ENCODE results near the gene GALR2.

The GALR2 gene

DNA sequence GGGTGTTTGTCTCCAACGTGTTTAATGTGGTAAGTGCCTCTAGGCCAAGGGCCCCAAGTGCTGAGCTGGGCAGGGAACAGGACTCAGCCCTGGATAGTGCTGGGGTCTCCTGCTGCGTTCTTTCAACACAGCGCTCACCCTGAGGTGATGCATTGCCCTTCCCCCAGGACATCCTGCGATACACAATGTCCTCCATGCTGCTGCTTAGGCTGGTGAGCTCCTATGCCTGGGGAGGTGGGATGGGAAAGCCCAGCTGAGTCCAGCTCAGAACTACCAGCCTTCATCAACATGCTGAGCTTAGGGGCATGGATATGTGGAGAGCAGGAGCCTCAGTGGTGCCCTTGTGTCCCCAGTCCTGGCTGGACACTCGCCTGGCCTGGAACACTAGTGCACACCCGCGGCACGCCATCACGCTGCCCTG, 5.0 kb downstream of the GALR2 start:
- no peak for DNase-seq (ENCODE audit: low spot score)
- no peak for FAIRE-seq

DNA sequence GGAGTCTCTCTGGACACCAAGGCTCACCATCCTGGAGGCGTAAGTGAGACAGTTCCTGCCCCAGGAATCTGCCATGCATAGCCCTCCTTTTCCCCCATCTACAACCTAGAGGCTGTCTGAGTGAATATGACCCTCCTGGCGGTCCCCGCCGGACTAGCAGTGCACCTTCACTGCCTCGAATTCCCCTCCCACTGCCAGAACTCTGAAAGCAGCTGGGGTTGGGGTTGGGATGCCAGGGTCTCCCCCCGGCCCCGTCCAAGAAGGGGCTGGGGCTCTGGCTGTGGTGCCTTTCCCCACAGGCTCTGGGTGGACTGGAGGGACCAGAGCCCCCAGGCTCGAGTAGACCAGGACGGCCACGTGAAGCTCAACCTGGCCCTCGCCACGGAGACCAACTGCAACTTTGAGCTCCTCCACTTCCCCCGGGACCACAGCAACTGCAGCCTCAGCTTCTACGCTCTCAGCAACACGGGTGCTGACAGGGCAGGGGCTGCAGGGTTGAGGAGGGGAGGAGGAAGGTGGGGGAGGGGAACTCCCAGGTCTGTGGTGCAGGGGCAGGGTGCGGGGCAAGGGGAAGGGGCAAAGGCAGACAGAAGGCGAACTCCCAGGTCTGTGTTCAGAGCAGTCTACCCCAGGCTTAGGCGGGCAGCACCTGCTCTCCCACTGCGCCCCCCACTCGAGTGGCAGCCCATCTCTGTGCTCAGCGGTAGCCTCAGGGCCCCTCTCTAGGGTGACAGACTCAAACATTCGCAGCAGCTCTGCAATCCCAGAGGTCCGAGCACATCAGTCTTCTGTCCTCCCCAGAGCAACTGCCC, 5.6 kb downstream of the GALR2 start:
- DNase-seq (ENCODE audit: low spot score), result no peak
- no peak for FAIRE-seq

DNA sequence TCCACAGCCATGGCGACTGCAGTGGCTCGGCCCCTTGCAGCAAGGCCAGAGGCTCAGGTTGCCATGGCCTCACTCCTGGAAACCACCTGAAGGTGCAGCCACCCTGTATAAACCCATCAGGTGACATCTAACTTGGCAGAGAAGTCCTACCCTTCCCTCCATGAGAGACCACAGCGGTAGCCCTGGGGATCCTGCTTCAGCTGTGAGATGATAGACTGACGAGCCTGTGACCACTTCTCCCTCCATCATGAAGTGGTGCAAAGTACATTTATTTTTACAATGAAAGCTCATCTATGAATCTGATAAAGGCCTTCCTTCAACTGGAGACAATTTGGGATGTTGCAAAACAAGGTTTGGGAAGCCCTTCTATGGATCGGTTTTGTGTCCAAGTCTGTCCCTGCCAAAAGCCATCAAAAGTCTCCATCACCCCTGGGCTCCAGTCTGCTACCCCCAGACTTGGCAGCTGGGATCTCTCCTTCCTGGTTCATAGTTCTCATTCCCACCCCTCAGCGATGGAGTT, 6.2 kb downstream of the GALR2 start:
- DNase-seq (ENCODE audit: low spot score), result no peak
- FAIRE-seq, result no peak

DNA sequence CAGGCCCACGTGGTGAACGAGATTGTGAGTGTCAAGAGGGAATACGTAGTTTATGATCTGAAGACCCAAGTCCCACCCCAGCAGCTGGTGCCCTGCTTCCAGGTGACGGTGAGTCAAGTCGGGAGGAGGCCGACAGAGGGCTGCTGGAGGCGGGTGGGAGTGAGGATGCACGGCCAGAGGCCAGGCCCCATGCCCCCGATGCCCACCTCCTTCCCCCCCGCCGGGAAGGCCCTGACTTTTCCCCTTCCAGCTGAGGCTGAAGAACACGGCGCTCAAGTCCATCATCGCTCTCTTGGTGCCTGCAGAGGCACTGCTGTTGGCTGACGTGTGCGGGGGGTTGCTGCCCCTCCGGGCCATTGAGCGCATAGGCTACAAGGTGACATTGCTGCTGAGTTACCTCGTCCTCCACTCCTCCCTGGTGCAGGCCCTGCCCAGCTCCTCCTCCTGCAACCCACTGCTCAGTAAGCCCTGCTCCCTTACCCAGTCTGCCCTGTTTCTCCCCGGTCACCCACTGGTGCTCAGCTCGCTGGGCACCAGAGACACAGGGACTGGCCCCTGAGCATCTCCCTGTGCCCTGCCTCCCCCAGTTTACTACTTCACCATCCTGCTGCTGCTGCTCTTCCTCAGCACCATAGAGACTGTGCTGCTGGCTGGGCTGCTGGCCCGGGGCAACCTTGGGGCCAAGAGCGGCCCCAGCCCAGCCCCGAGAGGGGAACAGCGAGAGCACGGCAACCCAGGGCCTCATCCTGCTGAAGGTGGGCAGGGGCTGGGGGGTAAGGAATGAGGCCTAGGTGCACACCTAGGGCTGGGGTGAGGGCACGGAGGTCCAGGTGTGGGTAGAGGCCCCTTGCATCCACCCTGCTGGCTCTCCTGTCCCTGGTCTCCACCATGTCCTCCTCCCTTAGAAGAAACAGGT, 7.0 kb downstream of the GALR2 start:
- DNase-seq (ENCODE audit: low spot score) (no peak), FAIRE-seq (no peak)

DNA sequence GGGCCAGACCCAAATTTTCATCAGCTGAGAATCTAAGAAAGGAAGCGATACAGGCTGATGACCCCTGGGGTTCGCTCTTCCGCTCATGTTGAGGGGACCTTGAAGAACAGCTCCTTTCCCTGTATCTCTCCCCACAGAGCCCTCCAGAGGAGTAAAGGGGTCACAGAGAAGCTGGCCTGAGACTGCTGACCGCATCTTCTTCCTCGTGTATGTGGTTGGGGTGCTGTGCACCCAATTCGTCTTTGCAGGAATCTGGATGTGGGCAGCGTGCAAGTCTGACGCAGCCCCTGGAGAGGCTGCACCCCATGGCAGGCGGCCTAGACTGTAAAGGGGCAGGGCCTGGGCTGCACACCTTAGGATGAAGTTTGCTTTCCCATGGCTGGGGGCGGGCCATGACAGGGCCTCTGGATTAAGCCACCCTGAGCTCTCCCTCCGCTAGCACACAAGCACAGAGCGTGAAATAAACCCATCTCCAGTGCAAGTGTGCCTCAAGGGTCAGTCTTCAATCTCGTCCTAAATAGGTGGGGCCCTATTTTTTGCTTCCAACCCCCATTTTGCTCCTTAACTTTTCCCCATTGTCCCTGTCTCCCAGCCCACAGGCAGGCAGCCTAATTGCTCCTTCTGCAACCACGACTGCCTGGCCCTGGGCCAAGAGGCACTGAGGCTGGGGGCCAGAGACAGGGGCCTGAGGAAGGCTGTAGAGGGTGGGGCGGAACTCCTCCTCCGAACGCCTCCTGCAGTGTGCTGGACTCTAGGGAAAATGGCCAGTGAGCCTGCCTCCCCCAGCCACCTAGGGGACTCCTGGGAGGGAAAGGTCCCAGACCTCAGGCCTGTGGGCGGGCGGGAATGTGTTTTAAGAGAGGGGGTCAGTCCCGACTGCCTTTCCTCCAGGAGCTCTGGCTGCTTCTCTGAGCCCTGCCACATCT, 8.0 kb downstream of the GALR2 start:
- DNase-seq (ENCODE audit: low spot score) (no peak), FAIRE-seq (no peak)

DNA sequence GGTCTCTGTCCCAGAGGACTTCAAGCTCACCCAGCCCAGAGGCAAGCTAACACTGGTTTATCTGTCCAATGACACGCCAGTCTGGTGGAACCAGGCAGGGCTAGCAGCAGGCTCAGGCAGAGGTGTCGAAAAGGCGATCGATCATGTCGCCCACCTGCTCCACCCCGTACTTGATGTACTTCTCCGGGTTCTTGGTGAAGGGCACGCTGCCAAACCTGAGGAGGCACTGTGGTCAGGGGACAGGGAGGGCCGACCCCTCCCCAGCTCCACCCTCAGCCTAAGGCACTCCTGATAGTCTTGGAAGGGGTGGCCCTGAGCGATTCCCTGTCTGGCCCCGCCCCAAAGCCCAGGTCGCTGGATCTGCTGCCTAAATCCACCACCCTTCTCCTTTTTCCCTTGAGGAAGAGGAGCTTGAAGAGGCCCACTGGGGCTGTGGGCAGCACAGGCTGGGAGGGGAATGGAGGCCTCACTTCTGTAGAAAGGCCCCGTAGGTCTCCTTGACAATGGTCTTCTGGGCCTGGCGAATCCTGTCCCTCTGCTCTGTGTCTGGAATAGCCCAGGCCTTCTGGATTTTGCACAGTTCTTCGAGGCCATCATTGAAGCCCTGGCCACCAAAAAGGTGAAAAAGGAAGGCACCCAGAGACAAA, 9.1 kb downstream of the GALR2 start:
- no peak for DNase-seq (ENCODE audit: low spot score)

DNA sequence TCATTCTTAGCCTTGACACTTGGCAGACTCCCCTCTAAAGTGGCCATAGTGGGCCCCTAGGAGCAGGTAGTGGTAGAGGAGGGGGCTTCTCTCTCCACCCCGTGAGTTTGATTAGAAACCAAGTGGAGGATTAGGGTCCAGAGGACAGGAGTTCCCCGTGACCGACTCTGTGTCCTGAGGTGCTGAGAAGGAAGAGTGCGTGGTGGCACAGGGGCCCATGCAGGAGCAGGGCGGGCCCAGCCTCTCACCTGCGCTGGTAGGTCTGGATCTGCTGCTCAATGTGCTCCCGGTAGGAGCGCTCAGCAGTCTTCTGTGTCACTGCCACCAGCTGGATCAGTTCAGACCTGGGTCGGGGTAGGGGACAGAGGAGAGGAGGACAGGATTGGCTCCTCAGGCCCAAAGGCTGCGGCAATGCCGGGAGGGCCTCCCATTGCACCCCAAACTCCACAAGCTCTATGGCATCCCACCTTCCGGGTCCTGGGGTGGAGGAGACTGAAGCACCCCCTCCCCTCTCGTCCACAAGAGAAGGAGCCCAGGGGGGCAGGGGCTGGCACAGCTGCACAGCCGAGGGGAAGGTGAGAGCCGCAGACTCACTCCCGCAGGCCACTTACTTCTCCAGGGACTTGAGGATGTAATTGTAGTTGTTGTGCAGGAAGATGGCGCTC, 10.6 kb downstream of the GALR2 start:
- no peak for FAIRE-seq
- no peak for DNase-seq (ENCODE audit: low spot score)

More for the DNA sequence above, 9.1 kb downstream of the GALR2 start:
- FAIRE-seq, result no peak

DNA sequence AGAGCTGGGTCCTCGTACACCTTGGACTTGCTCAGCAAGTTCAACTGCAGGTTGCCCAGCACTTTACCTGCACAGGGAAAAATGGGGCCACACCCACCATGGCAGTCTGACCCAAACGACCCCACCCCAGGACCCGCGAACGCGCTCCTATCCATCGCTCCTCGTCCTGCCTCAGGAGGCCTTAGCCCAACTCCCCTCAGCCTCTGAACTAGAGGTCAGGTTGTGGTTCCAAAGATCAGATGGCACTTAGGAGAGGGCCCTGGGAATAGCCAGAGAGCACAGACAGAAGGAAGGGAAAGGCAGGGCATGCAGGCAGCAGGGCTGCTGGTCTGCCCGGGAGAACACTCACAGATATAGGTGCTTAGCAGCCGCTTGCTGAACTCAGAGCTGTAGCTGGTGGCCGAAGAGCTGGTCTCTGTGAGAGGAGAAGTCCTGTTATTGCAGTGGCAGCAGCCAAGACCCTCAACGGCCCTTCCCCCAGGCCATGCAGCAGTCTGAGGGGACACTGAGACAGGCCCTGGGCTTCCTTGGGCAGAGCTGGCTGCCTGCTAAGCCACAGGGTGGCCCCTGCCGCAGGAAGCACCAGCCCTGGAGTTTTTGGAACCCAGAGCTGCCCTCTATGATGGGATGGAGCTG, 11.3 kb downstream of the GALR2 start:
- FAIRE-seq, result no peak

DNA sequence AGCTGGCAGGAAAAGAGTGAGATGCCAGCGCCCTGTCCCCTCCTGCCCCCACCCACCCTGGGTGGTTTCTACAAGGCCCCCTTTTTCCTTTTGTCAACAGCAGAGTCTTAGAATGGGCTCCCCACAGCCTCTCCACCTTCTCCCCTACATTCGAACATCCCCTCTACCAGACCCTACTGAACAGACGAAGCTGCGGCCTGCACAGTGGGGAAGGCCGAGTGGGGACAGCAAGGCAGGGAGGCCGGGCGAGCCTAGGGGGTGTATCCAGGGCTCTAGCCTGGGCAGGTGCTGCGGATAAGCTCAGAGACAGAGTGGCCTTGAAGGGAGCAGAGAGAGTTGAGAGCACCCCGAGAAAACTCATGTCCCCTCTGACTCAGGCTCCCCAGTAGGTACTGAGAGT, 11.8 kb downstream of the GALR2 start:
- no peak for FAIRE-seq
- no peak for DNase-seq (ENCODE audit: low spot score)

More for the DNA sequence above, 11.3 kb downstream of the GALR2 start:
- DNase-seq (ENCODE audit: low spot score), result no peak

DNA sequence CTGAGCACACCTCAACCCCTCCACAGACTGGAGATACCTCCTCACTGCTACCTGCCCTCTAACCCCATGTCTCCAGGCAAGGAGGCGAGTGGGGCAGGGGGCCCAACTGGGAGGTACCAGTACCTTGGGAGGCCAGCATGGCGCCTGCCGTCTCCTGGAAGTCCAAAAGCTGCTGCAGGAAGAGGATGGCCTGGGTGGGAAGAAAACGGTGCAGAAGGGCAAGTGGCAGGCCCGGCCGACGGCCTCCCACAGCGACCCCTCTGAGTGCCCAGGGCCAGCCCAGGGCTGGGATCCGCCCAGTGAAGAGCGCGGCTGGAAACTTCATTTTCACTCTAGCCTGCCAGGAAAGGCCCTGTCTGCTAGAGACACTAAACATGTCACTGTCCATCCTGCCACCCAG, 12.9 kb downstream of the GALR2 start:
- FAIRE-seq, result no peak

DNA sequence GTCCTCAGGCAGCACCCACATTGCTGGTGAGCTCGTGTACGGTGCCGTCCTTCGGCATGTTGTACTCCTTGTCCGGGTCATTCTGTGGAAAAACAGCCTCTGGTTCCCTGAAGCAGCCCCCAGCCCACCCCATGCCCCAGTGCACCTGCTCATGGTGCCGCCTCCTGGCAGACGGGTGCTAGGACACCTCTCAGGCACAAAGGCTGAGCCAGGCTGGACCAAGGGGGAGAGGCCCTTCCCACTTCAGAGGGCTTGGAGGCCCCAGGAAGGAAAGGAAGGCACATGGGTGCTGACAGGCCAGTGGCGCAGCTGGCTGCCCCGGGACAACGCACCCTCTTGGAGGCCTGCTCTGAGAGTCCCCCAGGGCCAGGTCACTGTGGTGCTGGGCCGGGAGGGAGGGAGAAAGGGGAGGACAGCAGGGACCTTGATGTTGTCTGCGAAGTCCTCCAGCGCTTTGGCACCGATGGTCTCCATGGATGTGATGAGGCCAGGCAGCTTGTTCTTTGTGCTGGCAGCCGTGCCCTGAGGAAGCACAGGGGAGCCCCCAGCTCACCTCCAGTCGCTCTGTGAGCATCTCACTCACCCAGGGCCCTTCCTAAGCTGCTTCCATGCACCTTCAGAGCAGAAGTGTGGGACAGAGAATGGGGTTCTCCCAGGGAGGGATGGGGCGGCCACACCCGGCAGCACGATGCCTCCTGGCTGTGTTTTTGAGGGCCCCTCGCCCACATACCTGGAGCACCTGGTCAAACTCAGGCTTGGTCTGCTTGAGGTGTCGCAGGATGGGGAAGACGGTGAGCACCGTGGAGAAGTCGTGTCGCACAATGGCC, 13.7 kb downstream of the GALR2 start:
- DNase-seq (ENCODE audit: low spot score) (no peak), FAIRE-seq (no peak)

More for the DNA sequence above, 12.9 kb downstream of the GALR2 start:
- DNase-seq (ENCODE audit: low spot score), result no peak

DNA sequence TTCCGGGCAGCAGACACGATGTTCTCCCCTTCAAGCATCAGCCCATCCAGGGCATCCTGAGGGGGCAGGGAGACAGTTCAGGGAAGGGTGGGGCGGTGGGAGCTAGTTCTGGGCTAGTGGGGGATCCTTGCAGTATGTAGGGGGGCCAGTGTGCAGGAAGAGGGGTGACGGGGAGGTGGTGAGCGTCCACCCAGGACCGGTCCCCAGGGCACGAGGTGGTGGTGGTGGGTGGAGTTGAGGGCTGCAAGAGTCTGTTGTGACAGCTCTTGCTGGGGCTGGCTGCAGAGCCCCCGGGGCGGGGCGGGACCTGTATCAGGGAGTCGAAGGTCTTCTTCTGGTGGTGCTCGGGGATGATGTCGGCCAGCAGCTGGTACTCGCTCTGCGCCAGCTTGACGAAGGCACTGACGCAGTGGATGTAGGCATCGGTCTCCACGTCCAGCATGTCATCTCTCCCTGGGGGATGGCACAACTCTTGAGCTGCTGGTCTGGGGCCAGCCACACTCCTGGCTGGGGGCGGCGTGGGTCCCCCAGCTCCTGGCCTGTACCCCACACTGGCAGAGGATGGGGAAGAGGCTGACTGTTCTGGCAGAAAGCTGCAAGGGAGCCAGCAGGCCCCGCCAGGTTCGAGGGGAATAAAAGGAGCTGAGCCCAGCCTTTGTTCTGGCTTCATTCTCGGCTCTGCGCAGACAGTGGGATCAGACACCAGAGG, 14.4 kb downstream of the GALR2 start:
- DNase-seq (ENCODE audit: low spot score) (no peak), FAIRE-seq (no peak)

DNA sequence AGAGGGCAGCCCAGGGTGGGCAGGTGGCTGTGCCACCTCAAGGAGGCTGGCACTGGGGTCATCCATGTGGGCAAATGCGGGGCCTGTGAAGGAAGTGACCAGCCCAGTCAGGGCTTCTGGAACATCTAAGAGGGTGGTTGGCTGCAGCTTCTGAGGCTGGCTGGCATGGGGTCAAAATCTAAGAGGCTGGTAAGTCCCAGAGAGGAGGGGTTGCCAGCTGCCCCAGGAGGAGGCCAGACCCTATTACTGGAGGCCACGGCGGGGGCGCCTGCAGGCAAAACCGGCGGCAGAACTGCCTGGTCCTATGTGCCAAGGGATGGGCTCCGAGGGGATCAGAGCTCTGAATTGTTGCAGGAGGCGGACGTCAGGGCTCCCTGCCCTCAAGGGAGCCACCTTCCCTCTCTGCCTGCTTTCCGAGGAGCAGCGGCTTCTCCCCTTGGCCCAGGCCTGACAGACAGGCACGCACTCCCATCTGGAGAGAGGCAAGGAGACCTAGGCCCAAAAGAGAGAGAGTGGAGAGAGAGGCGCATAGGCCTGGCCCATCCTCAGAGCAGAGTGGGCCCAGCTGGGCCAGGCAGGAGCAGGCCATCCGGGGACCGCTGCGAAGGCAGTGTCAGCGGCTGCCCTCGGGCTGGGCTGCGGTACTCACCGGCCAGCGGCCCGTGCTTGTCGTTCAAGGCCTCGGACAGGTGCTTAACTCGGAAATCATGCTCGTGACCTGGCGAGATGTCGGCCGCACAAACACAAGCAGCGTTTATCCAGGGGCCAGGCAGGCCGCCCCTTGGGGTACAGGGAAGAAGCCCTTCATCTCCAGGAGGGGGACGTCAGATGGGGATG, 15.3 kb downstream of the GALR2 start:
- no peak for FAIRE-seq

DNA sequence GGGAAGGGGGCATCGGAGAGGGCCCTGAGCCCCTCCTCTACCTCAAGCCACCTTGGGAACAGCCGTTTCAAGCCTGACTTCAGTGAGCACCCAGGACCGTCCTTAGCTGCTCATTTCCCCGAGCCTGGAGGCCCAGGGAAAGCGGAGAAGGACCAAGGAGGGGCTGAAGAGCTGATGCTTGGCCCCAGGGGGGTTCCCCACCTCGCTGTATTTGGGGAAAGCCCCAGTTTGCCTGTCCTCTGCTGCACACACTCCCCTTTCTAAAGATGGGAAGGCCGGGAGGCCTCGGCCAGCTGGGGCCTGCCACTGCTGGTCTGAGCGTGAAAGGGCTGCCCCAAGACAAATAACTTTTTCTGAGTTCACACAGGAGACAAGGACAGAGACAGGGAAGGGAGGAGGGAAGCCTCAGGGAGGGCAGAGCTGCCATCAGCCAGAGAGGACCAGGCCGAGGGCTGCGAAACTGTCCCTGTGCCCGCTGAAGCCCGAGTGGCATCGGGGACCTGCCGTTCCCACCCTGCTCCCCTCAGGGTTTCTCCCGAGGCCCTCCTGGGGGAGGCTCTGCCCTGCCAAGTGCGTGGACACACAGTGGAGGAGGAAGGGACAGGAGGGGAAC, 16.0 kb downstream of the GALR2 start:
- DNase-seq (ENCODE audit: low spot score) (no peak), FAIRE-seq (no peak)

More for the DNA sequence above, 15.3 kb downstream of the GALR2 start:
- no peak for DNase-seq (ENCODE audit: low spot score)

DNA sequence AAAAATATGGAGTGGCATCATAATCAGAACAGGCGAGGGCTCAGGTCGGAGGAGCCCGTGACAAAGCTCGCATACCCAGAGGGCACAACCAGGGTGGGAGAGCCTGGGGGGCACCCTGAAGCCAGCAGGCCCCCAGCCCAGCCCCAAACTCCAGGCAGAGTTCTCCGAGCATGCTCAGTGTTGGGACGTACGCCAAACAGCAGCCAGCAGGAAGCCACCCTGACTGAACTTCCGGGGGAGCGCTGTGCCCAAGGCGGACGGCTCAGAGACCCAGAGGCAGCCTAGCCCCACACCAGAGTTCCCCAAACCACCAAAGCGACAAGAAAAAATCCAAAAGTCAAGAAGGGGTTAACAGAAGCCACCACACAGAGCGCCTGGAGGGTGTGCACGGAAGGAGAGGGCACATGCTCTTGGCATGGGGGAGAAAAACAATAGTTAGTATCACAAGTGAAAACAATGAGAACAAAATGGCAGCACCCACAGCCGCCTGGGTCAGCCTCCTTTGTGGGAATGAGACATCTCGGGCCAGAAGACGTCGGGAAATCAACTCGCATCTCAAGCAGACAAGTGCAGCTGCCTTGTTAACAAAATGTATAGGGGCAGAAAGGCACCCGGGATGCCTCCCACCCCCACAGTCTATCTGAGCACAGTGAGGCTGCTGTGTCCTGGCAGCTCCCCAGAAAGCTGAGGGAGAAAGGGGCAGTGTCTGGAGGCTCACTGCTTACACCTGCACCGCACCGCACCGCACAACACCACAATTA, 17.1 kb downstream of the GALR2 start:
- DNase-seq (ENCODE audit: low spot score) (no peak), FAIRE-seq (no peak)

All from RCC 7860 (cell line).